Astrocyte of the spinal cord (primary cell): ENCODE measurements around the gene PTBP1.

Experiments
- DNase-seq: peaks from one replicate; pipeline ENCODE4 v3.0.0; 2011; ENCODE audit warnings: low read depth, low spot score
- H3K4me3 ChIP-seq: 2 replicates; pipeline ENCODE4 v1.5.1; 2011; ENCODE audit warnings: low read depth, mild to moderate bottlenecking, low read length, moderate library complexity
- CTCF ChIP-seq: IDR thresholded peaks from 2 replicates; pipeline ENCODE4 v1.5.1; 2012; ENCODE audit warnings: low read depth, mild to moderate bottlenecking, low read length, inconsistent platforms
- in situ Hi-C: cut with HindIII; loops from 2 replicates; pipeline ENCODE4 v1.10.0; 2017; ENCODE audit warnings: low sequenced_read_pairs

PTBP1 gene

GRCh38 chr19:812747-813218 lies 15.5 kb downstream of the PTBP1 start:
- in situ Hi-C loops = no loop called here
- no peak for DNase-seq
- TF ChIP-seq CTCF = no peak
- no peak overlapping the region for H3K4me3 ChIP-seq

GRCh38 chr19:813219-814151 lies 16.2 kb downstream of the PTBP1 start:
- H3K4me3 ChIP-seq = no peak overlapping the region
- no peak for TF ChIP-seq CTCF
- no peak for DNase-seq
- in situ Hi-C loops = no loop called here

GRCh38 chr19:814152-815078 lies 17.2 kb downstream of the PTBP1 start:
- in situ Hi-C loops = no loop called here
- no peak for TF ChIP-seq CTCF
- DNase-seq = no peak
- no peak overlapping the region for H3K4me3 ChIP-seq

GRCh38 chr19:815079-815774 lies 18.0 kb downstream of the PTBP1 start:
- no peak for DNase-seq
- in situ Hi-C loops = no loop called here
- TF ChIP-seq CTCF = no peak
- H3K4me3 ChIP-seq = no peak overlapping the region

GRCh38 chr19:815775-816499 lies 18.7 kb downstream of the PTBP1 start:
- DNase-seq = no peak
- no peak overlapping the region for H3K4me3 ChIP-seq
- in situ Hi-C loops = no loop called here
- no peak for TF ChIP-seq CTCF
